KMS-11 (cell line): ENCODE measurements around the gene RBPJ.

ENCODE experiments used
- H2AFZ ChIP-seq: fragments of 200-600 bp; sonication (generic); 2 replicates; pipeline ENCODE4 v1.6.1; 2016; ENCODE audit warnings: antibody characterized with exemption, mixed run types, low read depth
- H3K27ac ChIP-seq: fragments of 200-600 bp; sonication (generic); 2 replicates; pipeline ENCODE4 v1.6.1; 2016; ENCODE audit warnings: mild to moderate bottlenecking, mixed run types
- H3K27me3 ChIP-seq: fragments of 200-600 bp; sonication (generic); 2 replicates; pipeline ENCODE4 v1.6.1; 2017; ENCODE audit warnings: mild to moderate bottlenecking, low read depth, mixed run types, moderate library complexity; ENCODE audit not compliant: insufficient read depth
- H3K36me3 ChIP-seq: fragments of 200-600 bp; sonication (generic); 2 replicates; pipeline ENCODE4 v1.6.1; 2017; ENCODE audit warnings: mild to moderate bottlenecking, mixed run types; ENCODE audit not compliant: insufficient read depth
- H3K4me1 ChIP-seq: fragments of 200-600 bp; sonication (generic); 2 replicates; pipeline ENCODE4 v1.6.1; 2016; ENCODE audit warnings: mild to moderate bottlenecking, low read depth, mixed run types; ENCODE audit not compliant: poor library complexity, severe bottlenecking
- H3K4me2 ChIP-seq: fragments of 200-600 bp; sonication (generic); 2 replicates; pipeline ENCODE4 v1.7.0; 2016; ENCODE audit warnings: mild to moderate bottlenecking, mixed run types
- H3K4me3 ChIP-seq: fragments of 200-600 bp; sonication (generic); IDR thresholded peaks from 2 replicates; pipeline ENCODE4 v1.6.1; 2017; ENCODE audit warnings: low read depth, low read length, mixed read lengths; ENCODE audit not compliant: insufficient read depth
- H3K79me2 ChIP-seq: fragments of 200-600 bp; sonication (generic); 2 replicates; pipeline ENCODE4 v1.6.1; 2016; ENCODE audit warnings: low read depth, mixed run types; ENCODE audit not compliant: insufficient read depth
- H3K9ac ChIP-seq: fragments of 200-600 bp; sonication (generic); 2 replicates; pipeline ENCODE4 v1.6.1; 2016; ENCODE audit warnings: mild to moderate bottlenecking, mixed run types
- H4K20me1 ChIP-seq: fragments of 200-600 bp; sonication (generic); 2 replicates; pipeline ENCODE4 v1.6.1; 2016; ENCODE audit warnings: mild to moderate bottlenecking, mixed run types; ENCODE audit not compliant: insufficient read depth
- CTCF ChIP-seq: fragments of 200-600 bp; sonication (generic); conservative IDR thresholded peaks from 2 replicates; pipeline ENCODE4 v1.6.1; 2017; ENCODE audit warnings: low read depth, mild to moderate bottlenecking, antibody characterized with exemption, low read length, moderate library complexity, mixed read lengths

Gene RBPJ

GRCh38 chr4:26476545-26476944 is 155.7 kb downstream of the RBPJ start:
- Histone ChIP-seq H3K4me3 (no peak overlapping the region), H4K20me1 (no peaks in the 10 kb centered on the region), H2AFZ (no peak overlapping the region), H3K36me3 (no peaks in the 10 kb centered on the region), H3K9ac (no peak overlapping the region), H3K4me1 (no peaks in the 10 kb centered on the region), H3K27ac (no peak overlapping the region), H3K4me2 (no peak overlapping the region), H3K27me3 (no peaks in the 10 kb centered on the region), H3K79me2 (no peaks in the 10 kb centered on the region)
- TF ChIP-seq CTCF = no peak

GRCh38 chr4:26478330-26478729 is 157.5 kb downstream of the RBPJ start:
- no peak overlapping the region for H3K4me2 ChIP-seq
- TF ChIP-seq CTCF = no peak
- H3K4me3 ChIP-seq = no peak overlapping the region
- H3K4me1 ChIP-seq = no peaks in the 10 kb centered on the region
- no peak overlapping the region for H2AFZ ChIP-seq
- H3K79me2 ChIP-seq = no peaks in the 10 kb centered on the region
- H3K27ac ChIP-seq = no peak overlapping the region
- H4K20me1 ChIP-seq = no peaks in the 10 kb centered on the region
- H3K36me3 ChIP-seq = no peaks in the 10 kb centered on the region
- no peaks in the 10 kb centered on the region for H3K27me3 ChIP-seq
- no peak overlapping the region for H3K9ac ChIP-seq

GRCh38 chr4:26482508-26483462 is 162.0 kb downstream of the RBPJ start:
- Histone ChIP-seq H3K27ac (no peak overlapping the region), H3K36me3 (no peaks in the 10 kb centered on the region), H2AFZ (no peak overlapping the region), H3K4me2 (no peak overlapping the region), H3K27me3 (no peaks in the 10 kb centered on the region), H3K9ac (no peak overlapping the region), H3K4me1 (no peaks in the 10 kb centered on the region), H3K4me3 (no peak overlapping the region), H4K20me1 (no peaks in the 10 kb centered on the region), H3K79me2 (no peaks in the 10 kb centered on the region)
- no peak for TF ChIP-seq CTCF

GRCh38 chr4:26484032-26484515 is 163.3 kb downstream of the RBPJ start:
- Histone ChIP-seq H3K4me3 (no peak overlapping the region), H3K27ac (no peak overlapping the region)

More at GRCh38 chr4:26484032-26484515, 163.3 kb downstream of the RBPJ start:
- Histone ChIP-seq H4K20me1 (no peaks in the 10 kb centered on the region), H3K4me1 (no peaks in the 10 kb centered on the region), H3K9ac (no peak overlapping the region), H3K27me3 (no peaks in the 10 kb centered on the region), H3K79me2 (no peaks in the 10 kb centered on the region), H3K36me3 (no peaks in the 10 kb centered on the region), H2AFZ (no peak overlapping the region), H3K4me2 (no peak overlapping the region)
- no peak for TF ChIP-seq CTCF
